Epidermal melanocyte (primary cell): ENCODE results near the gene MEP1B.

ENCODE experiments used
- DNase-seq: peaks from one replicate; pipeline ENCODE4 v3.0.0; 2011; ENCODE audit warnings: low spot score; ENCODE audit not compliant: insufficient read length

Gene MEP1B

DNA sequence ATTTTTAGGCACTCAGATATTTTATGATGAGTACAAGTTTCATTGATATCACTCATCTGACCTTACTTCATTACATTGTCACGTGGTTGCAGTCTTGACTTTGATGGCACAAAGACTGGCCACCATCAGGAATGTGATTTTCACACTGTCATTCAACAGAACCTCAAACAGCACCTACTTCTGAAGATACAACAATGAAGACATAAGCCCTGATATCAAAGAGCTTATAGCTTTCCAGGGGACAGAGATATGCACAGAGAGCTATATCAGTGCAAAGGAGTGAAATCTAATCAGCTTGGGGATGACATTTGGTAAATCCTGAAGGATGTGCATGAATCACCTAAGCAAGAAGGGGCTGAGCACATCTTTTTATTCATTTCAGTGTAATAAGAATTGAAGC, 72.3 kb downstream of the MEP1B start:
- no peak for DNase-seq

DNA sequence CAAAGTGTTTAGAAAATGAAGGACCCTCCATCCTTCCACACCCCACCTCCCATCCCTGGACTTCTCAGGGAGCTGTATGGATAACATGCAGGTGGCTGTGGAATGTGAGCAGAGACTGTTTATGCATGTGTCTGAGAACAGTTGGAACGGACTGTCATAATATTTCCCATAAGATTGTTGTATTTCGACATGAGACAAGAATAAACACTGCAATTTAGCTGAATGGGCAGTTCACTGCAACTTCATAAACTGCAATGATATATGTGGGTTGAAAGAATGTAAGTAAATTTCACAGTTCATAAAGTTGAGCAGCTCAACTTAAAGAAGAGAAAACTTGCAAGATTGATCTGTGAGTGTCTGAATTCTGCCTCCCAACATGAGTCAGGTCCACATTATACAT, 74.6 kb downstream of the MEP1B start:
- DNase-seq = no peak

DNA sequence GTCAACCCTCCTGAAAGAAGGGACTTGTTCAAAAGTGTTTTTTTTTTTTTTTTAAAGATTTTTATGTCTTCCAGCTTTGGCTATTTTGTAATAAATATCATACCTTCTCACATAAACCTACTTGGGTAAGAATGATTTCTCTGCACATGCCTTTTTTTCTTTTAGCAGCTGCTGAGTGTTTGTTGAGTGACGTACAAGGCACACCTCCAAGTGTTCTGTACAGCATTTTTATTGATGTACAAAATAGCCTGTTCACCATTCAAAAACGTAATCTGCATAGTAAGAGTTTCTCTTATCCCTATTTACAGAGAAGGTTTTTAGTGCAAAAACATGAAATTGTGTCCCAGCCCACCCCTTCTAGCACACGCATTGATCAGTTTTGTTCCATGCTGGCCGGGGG, 77.6 kb downstream of the MEP1B start:
- no peak for DNase-seq
